ENCODE data around the gene CD37. TPM values are rescaled to one million over a fixed set of nuclear protein-coding genes. Genes with fewer than 3 reads are reported as not detected.

Gene CD37
- total and polyA plus RNA-seq, 8 donors, result 0.35 to 23.1 (median 2.0) TPM

DNA sequence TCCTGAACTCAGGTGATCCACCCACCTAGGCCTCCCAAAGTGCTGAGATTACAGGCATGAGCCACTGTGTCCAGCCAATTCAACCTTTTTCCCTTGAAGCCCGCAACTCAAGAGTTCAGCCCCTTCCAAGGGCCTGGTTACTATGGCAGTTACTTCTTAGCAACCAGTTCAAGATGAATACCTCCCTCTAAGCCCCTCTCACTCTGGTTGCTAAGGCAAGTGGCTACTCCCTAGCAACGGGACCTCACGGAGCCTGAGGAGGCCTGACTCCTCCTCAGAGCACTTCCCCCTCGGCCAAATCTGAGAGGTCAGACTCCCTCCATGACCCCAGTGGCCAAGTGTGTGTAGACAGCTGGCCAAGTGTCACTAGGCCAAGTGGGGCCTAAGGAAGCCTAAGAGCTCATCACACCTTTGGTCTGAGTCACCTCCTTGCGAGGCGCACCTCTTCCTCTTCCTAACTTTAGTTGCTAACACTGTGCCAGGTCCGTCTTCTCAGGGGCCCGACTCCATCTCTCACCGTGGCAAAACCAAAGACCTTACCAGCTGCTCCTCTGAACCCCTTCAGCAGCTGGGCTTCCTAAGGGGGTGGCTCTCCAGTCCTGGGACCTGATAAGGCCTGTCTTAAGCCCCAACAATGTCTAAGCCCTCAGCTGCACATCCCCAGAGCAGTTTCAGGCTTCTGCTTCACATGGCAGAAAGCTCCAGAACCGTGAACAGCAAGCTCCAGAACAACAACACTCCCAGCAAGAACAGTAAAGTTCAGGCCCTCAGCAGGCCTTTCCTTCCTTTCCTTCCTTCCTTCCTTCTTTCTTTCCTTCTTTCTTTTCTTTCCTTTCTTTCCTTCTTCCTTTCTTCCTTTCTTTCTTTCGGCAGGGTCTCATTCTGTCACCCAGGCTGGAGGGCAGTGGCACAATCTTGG, 9.6 kb downstream of the CD37 start:
- no peak for FAIRE-seq
- ATAC-seq, result no peak
- WGBS, 2 donors, result 91% methylated on average over 11 of the region's 11 CpGs
- intact Hi-C loops (cut with DNase I), result no loop called here
- TF ChIP-seq CTCF (IDR thresholded peaks at IDR 0.05), result no peak
- Histone ChIP-seq H3K27ac (no peak overlapping the region), H3K4me3 (no peak overlapping the region), H3K27me3 (no peaks in the 10 kb centered on the region), H3K36me3 (peaks cover 0 to 29% (median 10%) of the 10 kb centered on the region in 3 donors), H3K9me3 (no peaks in the 10 kb centered on the region), H3K4me1 (peaks cover 0 to 10% (median 0%) of the 10 kb centered on the region in 3 donors)
- DNase-seq, result peak in 2 of 6 donors; percentile 12 to 25

- intact Hi-C loops (cut with DNase I), result no loop called here
- no peaks in the 10 kb centered on the region for H3K27me3 ChIP-seq
- no peaks in the 10 kb centered on the region for H3K9me3 ChIP-seq
- no peak for ATAC-seq
- H3K4me3 ChIP-seq, result no peak overlapping the region
- H3K36me3 ChIP-seq, result peaks cover 0 to 26% (median 10%) of the 10 kb centered on the region in 3 donors
- H3K4me1 ChIP-seq, result peaks cover 0 to 4% (median 0%) of the 10 kb centered on the region in 3 donors
- H3K27ac ChIP-seq, result no peak overlapping the region
- peak in 1 of 6 donors; percentile 57 for DNase-seq
- WGBS, 2 donors, result 97% methylated on average over 15 of the region's 15 CpGs
- TF ChIP-seq CTCF (IDR thresholded peaks at IDR 0.05), result no peak
- FAIRE-seq, result no peak
Observed at GRCh38 chr19:49347191-49347590, 12.0 kb downstream of the CD37 start.

- WGBS, 2 donors, result 70 to 77% methylated on average over 3 of the region's 3 CpGs
- Histone ChIP-seq H3K36me3 (peaks cover 0 to 19% (median 10%) of the 10 kb centered on the region in 3 donors), H3K27ac (no peak overlapping the region), H3K4me3 (no peak overlapping the region), H3K4me1 (peaks cover 0 to 4% (median 0%) of the 10 kb centered on the region in 3 donors), H3K9me3 (no peaks in the 10 kb centered on the region), H3K27me3 (no peaks in the 10 kb centered on the region)
- intact Hi-C loops (cut with DNase I), result no loop called here
- FAIRE-seq, result no peak
- no peak for TF ChIP-seq CTCF (IDR thresholded peaks at IDR 0.05)
- DNase-seq, result peak in 2 of 6 donors; percentile 3 to 48
- ATAC-seq, result peak; percentile 57 to 85 (median 68)
Observed at GRCh38 chr19:49347835-49348234, 12.6 kb downstream of the CD37 start.

GRCh38 chr19:49348305-49349189, 13.3 kb downstream of the CD37 start:
- DNase-seq, result peak in 2 of 6 donors; percentile 30 to 52
- no peaks in the 10 kb centered on the region for H3K27me3 ChIP-seq
- peaks cover 0 to 13% (median 10%) of the 10 kb centered on the region in 3 donors for H3K36me3 ChIP-seq

More at GRCh38 chr19:49348305-49349189, 13.3 kb downstream of the CD37 start:
- intact Hi-C loops (cut with DNase I), result no loop called here
- H3K4me1 ChIP-seq, result peaks cover 0 to 4% (median 0%) of the 10 kb centered on the region in 3 donors
- H3K4me3 ChIP-seq, result no peak overlapping the region
- TF ChIP-seq CTCF (IDR thresholded peaks at IDR 0.05), result no peak
- H3K9me3 ChIP-seq, result no peaks in the 10 kb centered on the region
- FAIRE-seq (no peak), ATAC-seq (peak; percentile 48 to 73 (median 68))
- H3K27ac ChIP-seq, result peak overlapping the region in 3 of 4 donors; percentile 22 to 30 (median 28)
- WGBS, 2 donors, result 35 to 46% methylated on average over 12 of the region's 12 CpGs

Measured in pancreas (tissue), 10 donors.